SK-N-SH (cell line): ENCODE measurements around the gene ZNF680. TPM values are rescaled to one million over a fixed set of nuclear protein-coding genes. Genes with fewer than 3 reads are reported as not detected.

Experiments
- CTCF ChIA-PET: fragments of 300-600, 350-600 bp; formaldehyde crosslinking; extraction: SDS; loops from one replicate; lab custom pipeline; 2021; lab: Yijun Ruan, JAX
- POLR2A ChIA-PET: fragments of 350-600 bp; sonication (Branson Sonifier 250); formaldehyde crosslinking; extraction: SDS; loops from one replicate; lab custom pipeline; 2020; ENCODE audit warnings: antibody characterized with exemption, inconsistent platforms; lab: Yijun Ruan, JAX
- DNase-seq: peaks from one replicate; pipeline ENCODE4 v3.0.0; 2012
- H2AFZ ChIP-seq: fragments of 200-600 bp; sonication (generic); 2 replicates; pipeline ENCODE4 v1.8.1; 2016; ENCODE audit warnings: antibody characterized with exemption, mild to moderate bottlenecking, low read depth
- H3F3A ChIP-seq: fragments of 200-600 bp; sonication (generic); replicated peaks from 2 replicates; pipeline ENCODE3; 2016; ENCODE audit warnings: antibody characterized with exemption, mild to moderate bottlenecking; ENCODE audit not compliant: insufficient read depth
- H3K27ac ChIP-seq, 2 experiments: fragments of 200-500 bp in 1 of 2; fragments of 200-600 bp in 1 of 2; sonication (Bioruptor generic) in 1 of 2; sonication (generic), shearing (Covaris generic) in 1 of 2; 2 replicates each; pipeline versions ENCODE4 v1.5.1 to v1.6.1; 2014 to 2016; ENCODE audit warnings: low read depth in 2 of 2, inconsistent platforms in 1 of 2, low read length in 1 of 2, mild to moderate bottlenecking in 1 of 2, mixed read lengths in 1 of 2
- H3K27me3 ChIP-seq: fragments of 200-600 bp; sonication (generic), shearing (Covaris generic); 2 replicates; pipeline ENCODE4 v1.6.1; 2016; ENCODE audit warnings: mixed run types; ENCODE audit not compliant: insufficient read depth
- H3K36me3 ChIP-seq, 2 experiments: fragments of 200-500 bp in 1 of 2; fragments of 200-600 bp in 1 of 2; sonication (Bioruptor generic) in 1 of 2; sonication (generic) in 1 of 2; replicated peaks in 1 of 2; 2 replicates each; pipeline versions ENCODE3 to v1.5.1; 2014 to 2016; ENCODE audit warnings: low read length in 1 of 2, mild to moderate bottlenecking in 1 of 2; ENCODE audit not compliant: insufficient read depth in 2 of 2, control insufficient read depth in 1 of 2
- H3K4me1 ChIP-seq, 2 experiments: fragments of 200-500 bp in 1 of 2; fragments of 200-600 bp in 1 of 2; sonication (Bioruptor generic) in 1 of 2; sonication (generic), shearing (Covaris generic) in 1 of 2; 2 replicates each; pipeline versions ENCODE4 v1.5.1 to v1.6.1; 2014 to 2016; ENCODE audit warnings: low read depth in 1 of 2, low read length in 1 of 2, mixed run types in 1 of 2; ENCODE audit not compliant: insufficient read depth in 2 of 2, control insufficient read depth in 1 of 2
- H3K4me2 ChIP-seq: fragments of 200-600 bp; sonication (generic), shearing (Covaris generic); 2 replicates; pipeline ENCODE4 v1.6.1; 2017; ENCODE audit warnings: mixed run types
- H3K4me3 ChIP-seq, 2 experiments: fragments of 200-500 bp in 1 of 2; fragments of 200-600 bp in 1 of 2; sonication (Bioruptor generic) in 1 of 2; sonication (generic), shearing (Covaris generic) in 1 of 2; 2 replicates each; pipeline versions ENCODE4 v1.5.1 to v1.8.1; 2014 to 2016; ENCODE audit warnings: low read depth in 2 of 2, inconsistent platforms in 1 of 2, low read length in 1 of 2, mild to moderate bottlenecking in 1 of 2, mixed read lengths in 1 of 2, moderate library complexity in 1 of 2
- H3K79me2 ChIP-seq: fragments of 200-600 bp; sonication (generic); 2 replicates; pipeline ENCODE4 v1.8.1; 2017; ENCODE audit warnings: mild to moderate bottlenecking; ENCODE audit not compliant: insufficient read depth
- H3K9ac ChIP-seq: fragments of 200-600 bp; sonication (generic); 2 replicates; pipeline ENCODE4 v1.6.1; 2017; ENCODE audit warnings: mixed run types
- H3K9me2 ChIP-seq: fragments of 200-600 bp; sonication (generic); 2 replicates; pipeline ENCODE4 v1.6.1; 2017; ENCODE audit warnings: mixed run types
- H3K9me3 ChIP-seq: fragments of 200-600 bp; sonication (generic); 2 replicates; pipeline ENCODE4 v1.6.1; 2017; ENCODE audit warnings: mixed run types, mild to moderate bottlenecking, moderate library complexity
- H4K20me1 ChIP-seq: fragments of 200-600 bp; sonication (generic); 2 replicates; pipeline ENCODE4 v1.6.1; 2017; ENCODE audit warnings: mild to moderate bottlenecking, mixed run types; ENCODE audit not compliant: insufficient read depth
- CHD2 ChIP-seq: fragments of 150-350 bp; IDR thresholded peaks from 2 replicates; pipeline ENCODE4 v1.6.1; 2018; ENCODE audit warnings: low read length; ENCODE audit not compliant: partially characterized antibody
- ELF1 ChIP-seq: IDR thresholded peaks from 2 replicates; pipeline ENCODE4 v1.4.0; 2012
- EP300 ChIP-seq, 2 experiments: IDR thresholded peaks; 2 replicates each; pipeline versions ENCODE4 v1.4.0 to v1.6.1; 2012; ENCODE audit warnings: borderline replicate concordance in 1 of 2, low read depth in 1 of 2, low read length in 1 of 2
- EZH2phosphoT487 ChIP-seq: fragments of 200-600 bp; sonication (generic); IDR thresholded peaks from 2 replicates; pipeline ENCODE4 v1.6.1; 2017; ENCODE audit warnings: low read depth, mixed run types, mild to moderate bottlenecking, antibody characterized with exemption, moderate library complexity, borderline replicate concordance
- FOSL2 ChIP-seq: IDR thresholded peaks from 2 replicates; pipeline ENCODE4 v1.4.0; 2012; ENCODE audit warnings: low read depth, mild to moderate bottlenecking, moderate library complexity, borderline replicate concordance
- FOXJ3 ChIP-seq: sonication (generic); formaldehyde crosslinking; IDR thresholded peaks from 2 replicates; pipeline ENCODE4 v1.5.1; 2020; ENCODE audit warnings: mild to moderate bottlenecking, missing genetic modification reagents
- FOXM1 ChIP-seq: IDR thresholded peaks from 2 replicates; pipeline ENCODE4 v1.4.0; 2012; ENCODE audit warnings: low read depth, mild to moderate bottlenecking
- GABPA ChIP-seq: IDR thresholded peaks from 2 replicates; pipeline ENCODE4 v1.4.0; 2012; ENCODE audit warnings: low read depth, mild to moderate bottlenecking
- GATA2 ChIP-seq: sonication (generic); formaldehyde crosslinking; IDR thresholded peaks from 2 replicates; pipeline ENCODE4 v1.5.0; 2020; ENCODE audit warnings: mild to moderate bottlenecking, missing genetic modification reagents
- IRF3 ChIP-seq: fragments of 150-350 bp; IDR thresholded peaks from 2 replicates; pipeline ENCODE4 v1.6.1; 2016; ENCODE audit warnings: mild to moderate bottlenecking, low read depth, low read length
- MEF2A ChIP-seq: IDR thresholded peaks from 2 replicates; pipeline ENCODE4 v1.4.0; 2012; ENCODE audit warnings: low read depth, borderline replicate concordance
- NRF1 ChIP-seq: IDR thresholded peaks from 2 replicates; pipeline ENCODE4 v1.6.1; 2012; ENCODE audit warnings: low read depth, mild to moderate bottlenecking, low read length
- POLR2AphosphoS5 ChIP-seq: IDR thresholded peaks from 2 replicates; pipeline ENCODE4 v1.6.1; 2012; ENCODE audit warnings: low read depth, low read length
- RAD21 ChIP-seq: IDR thresholded peaks from 2 replicates; pipeline ENCODE4 v1.6.1; 2012; ENCODE audit warnings: mild to moderate bottlenecking, low read length
- RCOR1 ChIP-seq: fragments of 150-350 bp; IDR thresholded peaks from 2 replicates; pipeline ENCODE4 v1.6.1; 2017; ENCODE audit warnings: antibody characterized with exemption, low read length
- SMC3 ChIP-seq: IDR thresholded peaks from 2 replicates; pipeline ENCODE4 v1.6.1; 2012; ENCODE audit warnings: low read depth, low read length, improper control_type of control experiment
- TAF1 ChIP-seq: IDR thresholded peaks from 2 replicates; pipeline ENCODE4 v1.6.1; 2012; ENCODE audit warnings: low read depth, mild to moderate bottlenecking, low read length, moderate library complexity, borderline replicate concordance
- USF1 ChIP-seq: IDR thresholded peaks from 2 replicates; pipeline ENCODE4 v1.4.0; 2012; ENCODE audit warnings: low read depth, borderline replicate concordance
- YY1 ChIP-seq: IDR thresholded peaks from 2 replicates; pipeline ENCODE4 v1.4.0; 2012; ENCODE audit warnings: low read depth, mild to moderate bottlenecking
- WGBS: methylation state at CpG from one replicate; pipeline ENCODE4 v1.1.6; 2017; ENCODE audit warnings: low lambda C conversion rate; 5-methylcytosine and 5-hydroxymethylcytosine counted together
- polyA plus RNA-seq, 3 experiments: library from polyadenylated mRNA; depleted of rRNA; stranded (reverse); fragments of >200 nt; gene quantifications; 2 replicates each; pipeline ENCODE4 v1.2.3, GENCODE V29; 2012
- TF ChIP-seq, protein P1 (sequence below): IDR thresholded peaks from 2 replicates; pipeline ENCODE4 v1.4.0; 2012; ENCODE audit warnings: low read depth, borderline replicate concordance

Gene ZNF680
- polyA plus RNA-seq, 1 of the 3 experiments (the other 2 are of a cell fraction), result 1.6 TPM

DNA sequence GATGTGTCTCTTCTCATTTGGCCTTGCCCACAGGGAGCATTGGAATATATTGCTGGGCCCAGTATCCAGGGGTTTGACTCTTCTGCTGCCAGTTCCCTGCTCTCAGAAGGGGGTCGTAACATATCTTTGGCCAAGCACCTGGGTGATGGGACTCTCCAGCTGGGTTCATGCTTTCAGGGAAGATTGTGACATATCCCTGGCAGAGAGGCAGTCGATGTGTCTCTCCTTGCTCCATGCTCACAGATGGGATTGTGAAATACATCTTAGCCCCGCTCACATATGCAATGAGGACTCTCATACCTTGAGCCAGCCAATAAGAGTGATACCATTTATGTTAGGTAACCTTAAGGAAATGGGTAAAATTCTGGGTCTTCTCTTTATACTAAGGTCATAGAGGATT, 39.2 kb upstream of the ZNF680 start:
- no peaks in the 10 kb centered on the region for H3K9me2 ChIP-seq
- CTCF ChIA-PET, result interaction anchor here (3.1 kb wide), 1 partner anchor 28 kb away, joined by 10 read pairs; no protein-coding TSS in a partner anchor
- no peak overlapping the region for H3K9ac ChIP-seq
- H3K4me3 ChIP-seq, result no peak overlapping the region
- no peak overlapping the region for H2AFZ ChIP-seq
- no peaks in the 10 kb centered on the region for H3F3A ChIP-seq
- H3K79me2 ChIP-seq, result no peaks in the 10 kb centered on the region
- H3K27ac ChIP-seq, result no peak overlapping the region
- H3K9me3 ChIP-seq, result no peaks in the 10 kb centered on the region
- H3K4me1 ChIP-seq, result no peaks in the 10 kb centered on the region
- no peaks in the 10 kb centered on the region for H4K20me1 ChIP-seq
- POLR2A ChIA-PET, result no interaction called here
- no peaks in the 10 kb centered on the region for H3K27me3 ChIP-seq
- no peak overlapping the region for H3K4me2 ChIP-seq
- TF ChIP-seq MEF2A, result no peak
- TF ChIP-seq ELF1, result no peak
- TF ChIP-seq EP300 (IDR thresholded peaks at IDR 0.05; ENCODE audit: borderline replicate concordance in 1 of 2, low read depth in 1 of 2, low read length in 1 of 2), result no peak
- no peak for TF ChIP-seq EZH2phosphoT487
- TF ChIP-seq IRF3, result no peak
- no peak for TF ChIP-seq FOXJ3 (CRISPR knock-in tag)
- no peak for TF ChIP-seq RAD21
- no peak for TF ChIP-seq TAF1
- TF ChIP-seq USF1, result no peak
- no peak for TF ChIP-seq POLR2AphosphoS5
- TF ChIP-seq GABPA, result no peak
- no peak for TF ChIP-seq FOSL2
- no peak for TF ChIP-seq GATA2 (CRISPR knock-in tag)
- TF ChIP-seq RCOR1, result no peak
- TF ChIP-seq CHD2, result no peak
- no peak for TF ChIP-seq SMC3
- no peak for TF ChIP-seq YY1
- TF ChIP-seq NRF1, result no peak
- TF ChIP-seq FOXM1, result no peak
- TF ChIP-seq, protein P1, sequence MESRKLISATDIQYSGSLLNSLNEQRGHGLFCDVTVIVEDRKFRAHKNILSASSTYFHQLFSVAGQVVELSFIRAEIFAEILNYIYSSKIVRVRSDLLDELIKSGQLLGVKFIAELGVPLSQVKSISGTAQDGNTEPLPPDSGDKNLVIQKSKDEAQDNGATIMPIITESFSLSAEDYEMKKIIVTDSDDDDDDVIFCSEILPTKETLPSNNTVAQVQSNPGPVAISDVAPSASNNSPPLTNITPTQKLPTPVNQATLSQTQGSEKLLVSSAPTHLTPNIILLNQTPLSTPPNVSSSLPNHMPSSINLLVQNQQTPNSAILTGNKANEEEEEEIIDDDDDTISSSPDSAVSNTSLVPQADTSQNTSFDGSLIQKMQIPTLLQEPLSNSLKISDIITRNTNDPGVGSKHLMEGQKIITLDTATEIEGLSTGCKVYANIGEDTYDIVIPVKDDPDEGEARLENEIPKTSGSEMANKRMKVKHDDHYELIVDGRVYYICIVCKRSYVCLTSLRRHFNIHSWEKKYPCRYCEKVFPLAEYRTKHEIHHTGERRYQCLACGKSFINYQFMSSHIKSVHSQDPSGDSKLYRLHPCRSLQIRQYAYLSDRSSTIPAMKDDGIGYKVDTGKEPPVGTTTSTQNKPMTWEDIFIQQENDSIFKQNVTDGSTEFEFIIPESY, result no peak
- no peak for DNase-seq
- WGBS, result 49% methylated on average over 3 of the region's 3 CpGs
- peaks cover 0 to 4% of the 10 kb centered on the region in 2 experiments for H3K36me3 ChIP-seq
